ENCODE data around the gene LRRC2. TPM values are rescaled to one million over a fixed set of nuclear protein-coding genes. Genes with fewer than 3 reads are reported as not detected.
"Not testable (repeated sequence)": the region's sequence is repeated elsewhere in the genome, so short reads cannot be mapped to it uniquely, and the experiment has no call there.

Gene LRRC2
- total and polyA plus RNA-seq, 9 donors: 3.9 to 9.3 (median 6.2) TPM

DNA sequence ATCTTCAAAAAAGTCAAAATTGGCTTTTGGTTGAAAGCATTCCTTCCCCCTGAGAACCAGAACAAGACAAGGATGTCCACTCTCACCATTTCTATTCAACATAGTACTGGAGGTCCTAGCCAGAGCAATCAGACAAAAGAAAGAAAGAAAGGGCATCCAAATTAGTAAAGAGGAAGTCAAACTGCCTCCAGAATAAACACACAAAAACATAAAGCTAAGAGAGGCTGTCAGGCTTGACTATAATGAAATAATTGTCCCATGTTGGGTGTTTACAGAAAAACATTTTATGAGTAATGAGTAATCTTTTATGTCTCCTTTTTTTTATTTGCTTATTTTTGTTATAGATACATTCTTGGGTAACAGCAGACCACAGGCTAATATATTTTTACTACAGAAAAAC lies 27.9 kb upstream of the LRRC2 start:
- no peaks in the 10 kb centered on the region for H3K9me3 ChIP-seq
- intact Hi-C loops (cut with DNase I): no loop called here
- H3K4me1 ChIP-seq (ENCODE audit: insufficient read depth): no peaks in the 10 kb centered on the region
- no peak overlapping the region for H3K27ac ChIP-seq
- no peak for DNase-seq
- no peaks in the 10 kb centered on the region for H3K27me3 ChIP-seq
- no peak overlapping the region for H3K4me3 ChIP-seq
- no peaks in the 10 kb centered on the region for H3K36me3 ChIP-seq
- TF ChIP-seq POLR2A (IDR thresholded peaks at IDR 0.05): no peak
- no peak for TF ChIP-seq EP300 (IDR thresholded peaks at IDR 0.05)
- TF ChIP-seq, protein P1, sequence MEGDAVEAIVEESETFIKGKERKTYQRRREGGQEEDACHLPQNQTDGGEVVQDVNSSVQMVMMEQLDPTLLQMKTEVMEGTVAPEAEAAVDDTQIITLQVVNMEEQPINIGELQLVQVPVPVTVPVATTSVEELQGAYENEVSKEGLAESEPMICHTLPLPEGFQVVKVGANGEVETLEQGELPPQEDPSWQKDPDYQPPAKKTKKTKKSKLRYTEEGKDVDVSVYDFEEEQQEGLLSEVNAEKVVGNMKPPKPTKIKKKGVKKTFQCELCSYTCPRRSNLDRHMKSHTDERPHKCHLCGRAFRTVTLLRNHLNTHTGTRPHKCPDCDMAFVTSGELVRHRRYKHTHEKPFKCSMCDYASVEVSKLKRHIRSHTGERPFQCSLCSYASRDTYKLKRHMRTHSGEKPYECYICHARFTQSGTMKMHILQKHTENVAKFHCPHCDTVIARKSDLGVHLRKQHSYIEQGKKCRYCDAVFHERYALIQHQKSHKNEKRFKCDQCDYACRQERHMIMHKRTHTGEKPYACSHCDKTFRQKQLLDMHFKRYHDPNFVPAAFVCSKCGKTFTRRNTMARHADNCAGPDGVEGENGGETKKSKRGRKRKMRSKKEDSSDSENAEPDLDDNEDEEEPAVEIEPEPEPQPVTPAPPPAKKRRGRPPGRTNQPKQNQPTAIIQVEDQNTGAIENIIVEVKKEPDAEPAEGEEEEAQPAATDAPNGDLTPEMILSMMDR (IDR thresholded peaks at IDR 0.05): no peak

- intact Hi-C loops (cut with DNase I): no loop called here
- Histone ChIP-seq H3K36me3 (no peaks in the 10 kb centered on the region), H3K4me1 (ENCODE audit: insufficient read depth) (no peaks in the 10 kb centered on the region), H3K4me3 (no peak overlapping the region), H3K27ac (no peak overlapping the region), H3K9me3 (no peaks in the 10 kb centered on the region), H3K27me3 (no peaks in the 10 kb centered on the region)
- no peak for DNase-seq
- TF ChIP-seq POLR2A (IDR thresholded peaks at IDR 0.05): no peak
- no peak for TF ChIP-seq EP300 (IDR thresholded peaks at IDR 0.05)
- TF ChIP-seq, protein P1 (IDR thresholded peaks at IDR 0.05): no peak
- 84 to 86% (median 85%) methylated on average over 14 of the region's 14 CpGs for WGBS, 3 donors
Measured at GRCh38 chr3:46593274-46593862, 27.3 kb upstream of the LRRC2 start.

DNA sequence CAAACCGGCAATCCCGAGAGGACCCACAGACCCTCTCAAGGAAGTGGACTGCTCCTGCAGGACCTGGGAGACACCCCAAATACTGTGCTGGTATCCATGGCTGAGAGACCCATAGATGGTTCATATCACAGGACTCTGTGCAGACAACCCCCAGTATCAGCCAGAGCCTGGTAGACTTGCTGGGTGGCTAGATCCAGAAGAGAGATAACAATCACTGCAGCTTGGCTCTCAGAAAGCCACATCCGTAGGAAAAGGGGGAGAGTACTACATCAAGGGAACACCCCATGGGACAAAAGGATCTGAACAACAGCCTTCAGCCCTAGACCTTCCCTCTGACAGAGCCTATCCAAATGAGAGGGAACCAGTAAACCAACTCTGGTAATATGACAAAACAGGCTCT lies 21.2 kb upstream of the LRRC2 start:
- not testable (repeated sequence) for H3K27ac ChIP-seq

GRCh38 chr3:46586738-46587246 lies 20.7 kb upstream of the LRRC2 start:
- H3K4me3 ChIP-seq: no peak overlapping the region
- no peak for DNase-seq
- WGBS, 3 donors: 80 to 88% (median 85%) methylated on average over 6 of the region's 6 CpGs
- no peaks in the 10 kb centered on the region for H3K4me1 ChIP-seq (ENCODE audit: insufficient read depth)
- no peaks in the 10 kb centered on the region for H3K9me3 ChIP-seq
- no peak overlapping the region for H3K27ac ChIP-seq
- intact Hi-C loops (cut with DNase I): no loop called here
- H3K27me3 ChIP-seq: no peaks in the 10 kb centered on the region
- no peaks in the 10 kb centered on the region for H3K36me3 ChIP-seq
- TF ChIP-seq POLR2A (IDR thresholded peaks at IDR 0.05): no peak
- no peak for TF ChIP-seq EP300 (IDR thresholded peaks at IDR 0.05)
- TF ChIP-seq, protein P1 (IDR thresholded peaks at IDR 0.05): no peak

More for the DNA sequence above, 21.2 kb upstream of the LRRC2 start:
- H3K9me3 ChIP-seq; H3K27me3 ChIP-seq; H3K4me1 ChIP-seq (ENCODE audit: insufficient read depth); intact Hi-C loops (cut with DNase I); H3K4me3 ChIP-seq; H3K36me3 ChIP-seq; DNase-seq: not testable (repeated sequence)
- WGBS, 3 donors: 58 to 78% (median 67%) methylated on average over 3 of the region's 3 CpGs

DNA sequence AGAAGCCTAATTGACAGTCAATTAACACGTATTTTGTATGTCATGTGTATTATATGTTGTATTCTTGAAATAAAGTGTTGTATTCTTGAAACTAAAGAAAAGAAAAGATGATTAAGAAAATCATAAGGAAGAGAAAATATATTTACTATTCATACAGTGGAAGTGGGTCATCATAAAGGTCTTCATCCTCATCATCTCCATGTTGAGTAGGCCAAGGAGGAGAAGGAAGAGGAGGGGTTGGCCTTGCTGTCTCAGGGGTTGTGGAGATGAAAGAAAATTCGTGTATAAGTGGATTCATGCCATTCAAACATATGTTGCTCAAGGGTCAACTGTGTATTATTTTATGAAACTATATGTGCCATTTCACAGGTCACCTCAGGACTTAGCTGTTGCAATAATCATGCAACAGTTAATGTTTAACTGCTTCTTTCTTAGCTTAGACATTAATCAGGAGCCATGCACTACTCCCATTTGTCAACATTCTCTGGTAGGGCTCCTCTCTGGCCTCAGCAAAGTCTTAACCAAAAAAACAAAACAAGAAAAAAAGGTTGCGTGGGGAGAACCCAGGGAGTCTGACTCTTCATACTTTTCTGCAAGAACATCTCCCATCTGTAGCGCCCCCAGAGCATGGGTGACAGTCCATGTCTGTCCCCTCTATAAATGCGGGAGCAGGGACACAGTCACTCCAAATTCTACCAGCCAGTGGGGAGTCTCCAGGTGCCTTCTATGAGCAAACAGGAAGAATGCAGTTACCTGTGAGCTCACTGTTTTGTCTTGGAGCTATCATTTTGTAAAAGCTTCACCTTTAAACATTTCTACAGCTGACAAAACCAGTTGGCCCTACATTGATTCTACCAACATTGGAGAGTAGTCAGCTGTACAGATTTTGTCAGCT lies 19.9 kb upstream of the LRRC2 start:
- H3K9me3 ChIP-seq: no peaks in the 10 kb centered on the region
- no peak overlapping the region for H3K27ac ChIP-seq
- TF ChIP-seq, protein P1 (IDR thresholded peaks at IDR 0.05): no peak
- H3K27me3 ChIP-seq: no peaks in the 10 kb centered on the region
- H3K36me3 ChIP-seq: no peaks in the 10 kb centered on the region
- no peaks in the 10 kb centered on the region for H3K4me1 ChIP-seq (ENCODE audit: insufficient read depth)
- no peak overlapping the region for H3K4me3 ChIP-seq
- 80 to 84% (median 81%) methylated on average over 5 of the region's 5 CpGs for WGBS, 3 donors
- DNase-seq: no peak
- intact Hi-C loops (cut with DNase I): no loop called here
